ENCODE results near the gene CDH2.

- TF ChIP-seq CTCF (IDR thresholded peaks at IDR 0.05), result no peak
- no peak for TF ChIP-seq TCF7L2 (IDR thresholded peaks at IDR 0.05; ENCODE audit: low read depth, low read length)
- TF ChIP-seq SIN3A (IDR thresholded peaks at IDR 0.05; ENCODE audit: borderline replicate concordance, insufficient read depth, low read depth, low read length), result no peak
- TF ChIP-seq POLR2AphosphoS5 (IDR thresholded peaks at IDR 0.05; ENCODE audit: low read depth, low read length), result no peak
- TF ChIP-seq REST (IDR thresholded peaks at IDR 0.05; ENCODE audit: insufficient read depth in 1 of 2, low read depth in 2 of 2, low read length in 1 of 2), result no peak
Observed at GRCh38 chr18:28040211-28040610, 136.7 kb downstream of the CDH2 start.
